Upper lobe of right lung (tissue), 1 donor: ENCODE measurements around the gene DOP1A. TPM values are rescaled to one million over a fixed set of nuclear protein-coding genes. Genes with fewer than 3 reads are reported as not detected.
"Not testable (repeated sequence)": the region's sequence is repeated elsewhere in the genome, so short reads cannot be mapped to it uniquely, and the experiment has no call there.

Experiments
- ATAC-seq: fragments of 200-7000 bp; cut with Tn5 transposase; one replicate; pipeline ENCODE4 v1.9.1; 2020; ENCODE audit warnings: mild to moderate bottlenecking, moderate library complexity
- DNase-seq: peaks from one replicate; pipeline ENCODE4 v3.0.0-alpha.2; 2020
- H3K27ac ChIP-seq: fragments of 200-600 bp; one replicate; pipeline ENCODE4 v1.8.0; 2022
- H3K27me3 ChIP-seq: fragments of 200-600 bp; one replicate; pipeline ENCODE4 v1.8.0; 2022; ENCODE audit warnings: mild to moderate bottlenecking
- H3K36me3 ChIP-seq: fragments of 200-600 bp; one replicate; pipeline ENCODE4 v1.8.0; 2022
- H3K4me1 ChIP-seq: fragments of 200-600 bp; one replicate; pipeline ENCODE4 v1.8.0; 2022
- H3K4me3 ChIP-seq: fragments of 200-600 bp; one replicate; pipeline ENCODE4 v1.8.0; 2022; ENCODE audit warnings: mild to moderate bottlenecking
- H3K9me3 ChIP-seq: fragments of 200-600 bp; one replicate; pipeline ENCODE4 v1.8.0; 2022
- CTCF ChIP-seq: fragments of 200-600 bp; IDR thresholded peaks from one replicate; pipeline ENCODE4 v1.8.0; 2022; ENCODE audit warnings: antibody characterized with exemption
- intact Hi-C: fragments of 100-400 bp; cut with DNase I; formaldehyde crosslinking; loops from one replicate; pipeline ENCODE4 v1.11.0; 2022
- total RNA-seq: library from RNA; stranded (reverse); fragmentation: NEBNext Ultra II Directional; extraction: Animal tissue kit (Norgen Biotek cat#: 25700); gene quantifications from one replicate; pipeline ENCODE4 v1.2.1, GENCODE V29; 2021
- donor health status: DM: no; HTN: yes; CAD: no; lungs with severe emphysema.

DOP1A gene
- total RNA-seq, 1 donor from 2014 or later, result 26.4 TPM

- intact Hi-C loops, result no loop called here
- Histone ChIP-seq H3K27ac (no peak overlapping the region), H3K36me3 (peaks cover 79% of the 10 kb centered on the region), H3K9me3 (no peaks in the 10 kb centered on the region), H3K27me3 (no peaks in the 10 kb centered on the region), H3K4me3 (no peak overlapping the region), H3K4me1 (no peaks in the 10 kb centered on the region)
- ATAC-seq (peak; percentile 52), DNase-seq (no peak)
- no peak for TF ChIP-seq CTCF
These were observed 115.8 kb downstream of the DOP1A start for GRCh38 chr6:83183082-83183828.

- no peaks in the 10 kb centered on the region for H3K9me3 ChIP-seq
- intact Hi-C loops, result no loop called here
- no peak for ATAC-seq
- H3K4me3 ChIP-seq, result no peak overlapping the region
- no peak overlapping the region for H3K27ac ChIP-seq
- TF ChIP-seq CTCF, result no peak
- peaks cover 83% of the 10 kb centered on the region for H3K36me3 ChIP-seq
- H3K27me3 ChIP-seq, result no peaks in the 10 kb centered on the region
- peaks cover 6% of the 10 kb centered on the region for H3K4me1 ChIP-seq
- no peak for DNase-seq
These were observed 117.6 kb downstream of the DOP1A start for GRCh38 chr6:83185096-83185495.

- DNase-seq (no peak), ATAC-seq (no peak)
- no peaks in the 10 kb centered on the region for H3K9me3 ChIP-seq
- intact Hi-C loops, result no loop called here
- H3K4me3 ChIP-seq, result no peak overlapping the region
- H3K36me3 ChIP-seq, result peaks cover 50% of the 10 kb centered on the region
- no peaks in the 10 kb centered on the region for H3K27me3 ChIP-seq
- H3K27ac ChIP-seq, result no peak overlapping the region
- peaks cover 12% of the 10 kb centered on the region for H3K4me1 ChIP-seq
- TF ChIP-seq CTCF, result no peak
These were observed 121.0 kb downstream of the DOP1A start for GRCh38 chr6:83188501-83188900.

DNA sequence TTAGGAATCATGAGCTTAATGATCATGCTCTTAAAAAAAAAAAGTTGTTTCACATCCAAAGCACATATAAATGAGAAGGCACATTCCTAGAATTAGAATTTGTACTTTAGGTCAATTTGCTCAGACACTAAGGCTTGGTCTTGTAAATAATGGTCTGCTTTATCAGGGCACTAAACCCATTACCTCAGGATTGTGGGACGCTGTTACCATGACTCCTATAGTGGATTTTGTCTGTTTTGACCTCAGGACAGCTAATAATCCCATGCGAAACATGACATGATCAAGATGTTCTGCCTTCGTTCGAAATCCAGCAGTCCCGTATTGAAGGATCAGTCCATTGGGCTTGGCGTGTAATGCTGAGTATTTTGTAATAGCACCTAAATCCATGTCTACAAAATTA, 123.2 kb downstream of the DOP1A start:
- no peak for ATAC-seq
- no peak overlapping the region for H3K4me3 ChIP-seq
- H3K27ac ChIP-seq, result no peak overlapping the region
- peaks cover 12% of the 10 kb centered on the region for H3K4me1 ChIP-seq
- H3K9me3 ChIP-seq, result no peaks in the 10 kb centered on the region
- no peaks in the 10 kb centered on the region for H3K27me3 ChIP-seq
- intact Hi-C loops, result no loop called here
- no peak for DNase-seq
- no peak for TF ChIP-seq CTCF
- H3K36me3 ChIP-seq, result peaks cover 39% of the 10 kb centered on the region

GRCh38 chr6:83191974-83192373, 124.5 kb downstream of the DOP1A start:
- DNase-seq, H3K27ac ChIP-seq, H3K27me3 ChIP-seq, H3K9me3 ChIP-seq, ATAC-seq, intact Hi-C loops: not testable (repeated sequence)
- peaks cover 25% of the 10 kb centered on the region for H3K36me3 ChIP-seq
- H3K4me3 ChIP-seq, result peak overlapping the region; percentile 86
- peaks cover 12% of the 10 kb centered on the region for H3K4me1 ChIP-seq

- peaks cover 12% of the 10 kb centered on the region for H3K4me1 ChIP-seq
- ATAC-seq (no peak), DNase-seq (no peak)
- H3K9me3 ChIP-seq, result no peaks in the 10 kb centered on the region
- peaks cover 22% of the 10 kb centered on the region for H3K36me3 ChIP-seq
- TF ChIP-seq CTCF, result no peak
- peak overlapping the region; percentile 89 for H3K27ac ChIP-seq
- H3K4me3 ChIP-seq, result peak overlapping the region; percentile 86
- H3K27me3 ChIP-seq, result no peaks in the 10 kb centered on the region
- intact Hi-C loops, result no loop called here
These were observed 125.0 kb downstream of the DOP1A start for GRCh38 chr6:83192456-83192855.
